Neural progenitor cell (in vitro differentiated cells): ENCODE results near the gene KIF3B. TPM values are rescaled to one million over a fixed set of nuclear protein-coding genes. Genes with fewer than 3 reads are reported as not detected.

ENCODE experiments used
- DNase-seq: peaks from one replicate; pipeline ENCODE4 v3.0.0-alpha.2; 2016; ENCODE audit warnings: low spot score
- H2AFZ ChIP-seq: fragments of 200-600 bp; sonication (generic); replicated peaks from 2 replicates; pipeline ENCODE4 v1.6.1; 2016; ENCODE audit warnings: antibody characterized with exemption
- H3F3A ChIP-seq: fragments of 200-600 bp; sonication (generic); 2 replicates; pipeline ENCODE4 v1.6.1; 2016; ENCODE audit warnings: antibody characterized with exemption, low read depth
- H3K27ac ChIP-seq: fragments of 200-600 bp; sonication (generic); 2 replicates; pipeline ENCODE4 v1.5.1; 2016; ENCODE audit warnings: mild to moderate bottlenecking
- H3K27me3 ChIP-seq: fragments of 200-600 bp; sonication (generic); 2 replicates; pipeline ENCODE4 v1.6.1; 2016; ENCODE audit warnings: mild to moderate bottlenecking, moderate library complexity
- H3K36me3 ChIP-seq: fragments of 200-600 bp; sonication (generic); 2 replicates; pipeline ENCODE4 v1.5.1; 2016
- H3K4me1 ChIP-seq: fragments of 200-600 bp; sonication (generic); 2 replicates; pipeline ENCODE4 v1.6.1; 2016; ENCODE audit warnings: mixed run types
- H3K4me2 ChIP-seq: fragments of 200-600 bp; sonication (generic); 2 replicates; pipeline ENCODE4 v1.6.1; 2016
- H3K4me3 ChIP-seq: fragments of 200-600 bp; sonication (generic); 2 replicates; pipeline ENCODE4 v1.5.1; 2016
- H3K79me2 ChIP-seq: fragments of 200-600 bp; sonication (generic); 2 replicates; pipeline ENCODE4 v1.6.1; 2016; ENCODE audit warnings: low read depth
- H3K9ac ChIP-seq: fragments of 200-600 bp; sonication (generic); 2 replicates; pipeline ENCODE4 v1.6.1; 2016
- H3K9me3 ChIP-seq: fragments of 200-600 bp; sonication (generic); 2 replicates; pipeline ENCODE4 v1.5.1; 2016; ENCODE audit warnings: low read depth
- H4K20me1 ChIP-seq: fragments of 200-600 bp; sonication (generic); 2 replicates; pipeline ENCODE4 v1.6.1; 2016; ENCODE audit warnings: low read depth
- H3K27ac Mint-ChIP-seq: 3 replicates; pipeline ENCODE4 v1.8.0; 2021; ENCODE audit warnings: mixed read lengths
- H3K27me3 Mint-ChIP-seq: 2 replicates; pipeline ENCODE4 v1.8.0; 2022; ENCODE audit warnings: low read depth, mild to moderate bottlenecking, inconsistent platforms, moderate library complexity, mixed read lengths; ENCODE audit not compliant: insufficient read depth
- H3K36me3 Mint-ChIP-seq: 3 replicates; pipeline ENCODE4 v1.8.0; 2021; ENCODE audit warnings: mixed read lengths
- H3K4me1 Mint-ChIP-seq: 3 replicates; pipeline ENCODE4 v1.8.0; 2021; ENCODE audit warnings: mixed read lengths
- H3K4me3 Mint-ChIP-seq: 3 replicates; pipeline ENCODE4 v1.8.0; 2021; ENCODE audit warnings: mild to moderate bottlenecking, moderate library complexity, mixed read lengths
- H3K9me3 Mint-ChIP-seq: 3 replicates; pipeline ENCODE4 v1.8.0; 2020; ENCODE audit warnings: mixed read lengths
- EZH2 ChIP-seq: fragments of 200-600 bp; sonication (generic); IDR thresholded peaks from 2 replicates; pipeline ENCODE4 v1.6.1; 2017; ENCODE audit warnings: antibody characterized with exemption, mild to moderate bottlenecking, moderate library complexity
- EZH2phosphoT487 ChIP-seq: fragments of 200-600 bp; sonication (generic); IDR thresholded peaks from 2 replicates; pipeline ENCODE4 v1.6.1; 2017; ENCODE audit warnings: antibody characterized with exemption
- total RNA-seq: library from RNA; depleted of rRNA; stranded (reverse); fragments of >200 nt; gene quantifications from 2 replicates; pipeline ENCODE4 v1.2.3, GENCODE V29; 2015; ENCODE audit warnings: low replicate concordance
- TF ChIP-seq, protein P1 (sequence below): fragments of 200-600 bp; sonication (generic); IDR thresholded peaks from 2 replicates; pipeline ENCODE4 v1.5.1; 2017; ENCODE audit warnings: antibody characterized with exemption, mild to moderate bottlenecking

The KIF3B gene
- total RNA-seq, 1 donor from 2014 or later = 16.8 TPM

DNA sequence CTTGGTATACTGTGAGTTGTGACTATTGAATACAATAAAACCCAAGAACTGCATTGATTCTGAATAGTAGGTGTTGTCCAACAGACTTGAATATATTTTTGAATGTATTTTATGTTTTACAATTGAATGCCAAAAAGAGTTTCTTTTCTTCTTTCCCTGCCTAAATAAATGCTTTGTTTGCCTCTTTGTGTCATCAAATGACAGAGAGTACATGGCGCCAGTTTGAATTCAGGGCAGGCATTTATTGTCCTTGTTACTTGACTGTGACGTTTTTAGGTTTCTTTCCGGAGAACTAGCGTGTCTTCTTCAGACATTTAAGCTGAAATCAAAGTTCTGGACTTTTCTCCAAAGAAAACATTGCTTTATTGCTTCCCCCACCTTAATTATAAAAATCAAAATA lies 16.6 kb downstream of the KIF3B start:
- DNase-seq = no peak
- peaks cover 14% of the 10 kb centered on the region for H3K4me1 Mint-ChIP-seq

DNA sequence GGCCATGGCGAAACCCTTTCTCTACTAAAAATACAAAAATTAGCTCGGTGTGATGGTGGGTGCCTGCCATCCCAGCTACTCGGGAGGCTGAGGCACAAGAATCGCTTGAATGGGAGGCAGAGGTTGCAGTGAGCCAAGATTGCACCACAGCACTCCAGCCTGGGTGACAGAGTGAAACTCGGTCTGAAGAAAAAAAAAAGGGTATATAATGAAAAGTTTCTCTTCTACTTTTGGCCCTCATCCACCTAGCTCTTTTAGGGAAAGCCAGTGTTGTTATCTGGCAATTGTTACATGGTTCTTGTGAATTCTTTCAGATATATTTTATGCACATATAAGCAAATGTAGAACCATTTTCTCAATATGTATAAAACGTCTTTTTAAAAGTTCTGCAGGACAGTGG lies 19.0 kb downstream of the KIF3B start:
- H3K9me3 ChIP-seq = no peaks in the 10 kb centered on the region
- H3K27me3 ChIP-seq = no peaks in the 10 kb centered on the region
- no peaks in the 10 kb centered on the region for H3K36me3 ChIP-seq
- peaks cover 16% of the 10 kb centered on the region for H4K20me1 ChIP-seq
- H3K27ac ChIP-seq = no peak overlapping the region
- H3K4me1 ChIP-seq = no peaks in the 10 kb centered on the region
- no peaks in the 10 kb centered on the region for H3F3A ChIP-seq
- H3K9me3 Mint-ChIP-seq = no peaks in the 10 kb centered on the region
- no peak overlapping the region for H2AFZ ChIP-seq
- H3K27ac Mint-ChIP-seq = no peak overlapping the region
- TF ChIP-seq EZH2phosphoT487 (no peak), EZH2 (no peak)
- TF ChIP-seq, protein P1, sequence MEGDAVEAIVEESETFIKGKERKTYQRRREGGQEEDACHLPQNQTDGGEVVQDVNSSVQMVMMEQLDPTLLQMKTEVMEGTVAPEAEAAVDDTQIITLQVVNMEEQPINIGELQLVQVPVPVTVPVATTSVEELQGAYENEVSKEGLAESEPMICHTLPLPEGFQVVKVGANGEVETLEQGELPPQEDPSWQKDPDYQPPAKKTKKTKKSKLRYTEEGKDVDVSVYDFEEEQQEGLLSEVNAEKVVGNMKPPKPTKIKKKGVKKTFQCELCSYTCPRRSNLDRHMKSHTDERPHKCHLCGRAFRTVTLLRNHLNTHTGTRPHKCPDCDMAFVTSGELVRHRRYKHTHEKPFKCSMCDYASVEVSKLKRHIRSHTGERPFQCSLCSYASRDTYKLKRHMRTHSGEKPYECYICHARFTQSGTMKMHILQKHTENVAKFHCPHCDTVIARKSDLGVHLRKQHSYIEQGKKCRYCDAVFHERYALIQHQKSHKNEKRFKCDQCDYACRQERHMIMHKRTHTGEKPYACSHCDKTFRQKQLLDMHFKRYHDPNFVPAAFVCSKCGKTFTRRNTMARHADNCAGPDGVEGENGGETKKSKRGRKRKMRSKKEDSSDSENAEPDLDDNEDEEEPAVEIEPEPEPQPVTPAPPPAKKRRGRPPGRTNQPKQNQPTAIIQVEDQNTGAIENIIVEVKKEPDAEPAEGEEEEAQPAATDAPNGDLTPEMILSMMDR = no peak
- H3K36me3 Mint-ChIP-seq = no peaks in the 10 kb centered on the region
- peaks cover 4% of the 10 kb centered on the region for H3K27me3 Mint-ChIP-seq
- H3K4me3 ChIP-seq = no peak overlapping the region
- DNase-seq = no peak
- H3K79me2 ChIP-seq = peaks cover 61% of the 10 kb centered on the region
- H3K9ac ChIP-seq = no peak overlapping the region
- no peak overlapping the region for H3K4me3 Mint-ChIP-seq
- H3K4me1 Mint-ChIP-seq = peaks cover 14% of the 10 kb centered on the region
- H3K4me2 ChIP-seq = no peak overlapping the region

More for the DNA sequence above, 16.6 kb downstream of the KIF3B start:
- no peak overlapping the region for H3K9ac ChIP-seq
- TF ChIP-seq, protein P1 = no peak
- no peak for TF ChIP-seq EZH2
- no peak for TF ChIP-seq EZH2phosphoT487
- no peak overlapping the region for H3K27ac ChIP-seq
- no peaks in the 10 kb centered on the region for H3K4me1 ChIP-seq
- no peaks in the 10 kb centered on the region for H3K9me3 ChIP-seq
- H3K9me3 Mint-ChIP-seq = no peaks in the 10 kb centered on the region
- no peak overlapping the region for H3K4me3 ChIP-seq
- no peaks in the 10 kb centered on the region for H3K27me3 ChIP-seq
- no peak overlapping the region for H2AFZ ChIP-seq
- peaks cover 63% of the 10 kb centered on the region for H3K79me2 ChIP-seq
- H3K4me2 ChIP-seq = no peak overlapping the region
- no peaks in the 10 kb centered on the region for H3K36me3 Mint-ChIP-seq
- H3K36me3 ChIP-seq = no peaks in the 10 kb centered on the region
- H3F3A ChIP-seq = no peaks in the 10 kb centered on the region
- peak overlapping the region; percentile 10 for H3K27ac Mint-ChIP-seq
- peaks cover 15% of the 10 kb centered on the region for H4K20me1 ChIP-seq
- H3K27me3 Mint-ChIP-seq = peaks cover 4% of the 10 kb centered on the region
- no peak overlapping the region for H3K4me3 Mint-ChIP-seq

DNA sequence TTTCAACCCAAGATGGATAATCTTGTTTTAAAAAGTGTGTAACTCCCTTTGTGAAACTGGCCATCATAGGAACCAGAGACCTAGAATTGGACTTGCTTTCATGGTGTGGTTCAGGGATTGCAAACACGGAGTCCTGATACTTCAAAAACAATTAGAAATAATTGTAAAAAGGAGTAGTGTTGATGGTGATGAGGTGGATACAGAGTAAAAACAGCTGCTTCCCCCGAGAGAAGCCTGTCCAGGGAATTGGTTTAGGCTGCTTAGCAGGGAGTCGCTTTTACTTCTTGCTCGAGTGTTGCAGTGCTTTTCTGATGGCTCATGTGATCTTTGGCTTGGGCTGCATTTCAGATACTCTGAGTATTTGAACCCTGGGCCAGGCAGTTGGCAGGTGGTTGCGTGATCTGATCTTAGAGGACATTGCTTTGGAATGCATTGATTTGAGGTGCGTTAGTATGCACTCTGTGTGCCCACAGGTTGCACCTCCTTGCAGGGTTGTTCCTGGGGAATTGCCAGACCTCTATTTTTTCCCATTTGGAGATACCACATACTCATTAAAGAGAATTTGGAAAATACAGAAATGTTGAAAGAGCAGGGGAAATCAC lies 19.5 kb downstream of the KIF3B start:
- Histone ChIP-seq H3K27me3 (no peaks in the 10 kb centered on the region), H3K4me3 (no peak overlapping the region), H3K4me1 (no peaks in the 10 kb centered on the region), H3K79me2 (peaks cover 61% of the 10 kb centered on the region), H3F3A (no peaks in the 10 kb centered on the region), H2AFZ (no peak overlapping the region), H3K27ac (no peak overlapping the region), H3K9me3 (no peaks in the 10 kb centered on the region), H4K20me1 (peaks cover 16% of the 10 kb centered on the region), H3K4me2 (peak overlapping the region; percentile 18), H3K9ac (no peak overlapping the region), H3K36me3 (no peaks in the 10 kb centered on the region)
- Mint-ChIP-seq H3K27me3 (peaks cover 4% of the 10 kb centered on the region), H3K9me3 (no peaks in the 10 kb centered on the region), H3K36me3 (no peaks in the 10 kb centered on the region), H3K27ac (no peak overlapping the region), H3K4me3 (no peak overlapping the region), H3K4me1 (peaks cover 14% of the 10 kb centered on the region)
- DNase-seq = no peak
- TF ChIP-seq, protein P1 = no peak
- TF ChIP-seq EZH2phosphoT487 (no peak), EZH2 (no peak)
